ENCODE results near the gene PLEKHF1. TPM values are rescaled to one million over a fixed set of nuclear protein-coding genes. Genes with fewer than 3 reads are reported as not detected.
A peak's percentile ranks its signal among the peaks of the same experiment; 100 is the strongest.

The PLEKHF1 gene
- total RNA-seq, 1 donor from 2014 or later: 10.4 TPM

DNA sequence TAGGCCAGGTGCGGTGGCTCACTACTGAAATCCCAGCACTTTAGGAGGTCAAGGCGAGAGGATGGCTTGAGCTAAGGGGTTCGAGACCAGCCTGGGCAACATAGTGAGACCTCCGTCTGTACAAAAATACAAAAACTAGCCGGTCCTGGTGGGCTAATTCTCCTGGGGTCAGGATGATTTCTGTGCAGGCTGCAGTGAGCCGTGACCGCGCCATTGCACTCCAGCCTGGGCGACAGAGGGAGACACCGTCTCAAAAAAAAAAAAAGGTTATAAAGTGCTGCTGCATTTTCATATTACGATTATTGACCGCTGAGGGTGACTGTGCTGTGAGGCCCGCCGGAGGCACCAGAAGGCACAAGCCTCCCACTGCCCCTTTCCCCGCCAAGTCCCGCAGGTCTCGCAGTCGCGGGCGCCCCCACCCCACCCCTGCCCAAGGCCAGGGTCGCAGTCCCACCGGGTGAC is 477 bp upstream of the PLEKHF1 start:
- TF ChIP-seq, protein P1, sequence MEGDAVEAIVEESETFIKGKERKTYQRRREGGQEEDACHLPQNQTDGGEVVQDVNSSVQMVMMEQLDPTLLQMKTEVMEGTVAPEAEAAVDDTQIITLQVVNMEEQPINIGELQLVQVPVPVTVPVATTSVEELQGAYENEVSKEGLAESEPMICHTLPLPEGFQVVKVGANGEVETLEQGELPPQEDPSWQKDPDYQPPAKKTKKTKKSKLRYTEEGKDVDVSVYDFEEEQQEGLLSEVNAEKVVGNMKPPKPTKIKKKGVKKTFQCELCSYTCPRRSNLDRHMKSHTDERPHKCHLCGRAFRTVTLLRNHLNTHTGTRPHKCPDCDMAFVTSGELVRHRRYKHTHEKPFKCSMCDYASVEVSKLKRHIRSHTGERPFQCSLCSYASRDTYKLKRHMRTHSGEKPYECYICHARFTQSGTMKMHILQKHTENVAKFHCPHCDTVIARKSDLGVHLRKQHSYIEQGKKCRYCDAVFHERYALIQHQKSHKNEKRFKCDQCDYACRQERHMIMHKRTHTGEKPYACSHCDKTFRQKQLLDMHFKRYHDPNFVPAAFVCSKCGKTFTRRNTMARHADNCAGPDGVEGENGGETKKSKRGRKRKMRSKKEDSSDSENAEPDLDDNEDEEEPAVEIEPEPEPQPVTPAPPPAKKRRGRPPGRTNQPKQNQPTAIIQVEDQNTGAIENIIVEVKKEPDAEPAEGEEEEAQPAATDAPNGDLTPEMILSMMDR (conservative IDR thresholded peaks at IDR 0.05; ENCODE audit: low read depth, low read length): peak; percentile 13
- peak overlapping the region; percentile 79 for H3K4me3 ChIP-seq (ENCODE audit: low read depth, low read length)
- no peak for DNase-seq (ENCODE audit: low read depth)

DNA sequence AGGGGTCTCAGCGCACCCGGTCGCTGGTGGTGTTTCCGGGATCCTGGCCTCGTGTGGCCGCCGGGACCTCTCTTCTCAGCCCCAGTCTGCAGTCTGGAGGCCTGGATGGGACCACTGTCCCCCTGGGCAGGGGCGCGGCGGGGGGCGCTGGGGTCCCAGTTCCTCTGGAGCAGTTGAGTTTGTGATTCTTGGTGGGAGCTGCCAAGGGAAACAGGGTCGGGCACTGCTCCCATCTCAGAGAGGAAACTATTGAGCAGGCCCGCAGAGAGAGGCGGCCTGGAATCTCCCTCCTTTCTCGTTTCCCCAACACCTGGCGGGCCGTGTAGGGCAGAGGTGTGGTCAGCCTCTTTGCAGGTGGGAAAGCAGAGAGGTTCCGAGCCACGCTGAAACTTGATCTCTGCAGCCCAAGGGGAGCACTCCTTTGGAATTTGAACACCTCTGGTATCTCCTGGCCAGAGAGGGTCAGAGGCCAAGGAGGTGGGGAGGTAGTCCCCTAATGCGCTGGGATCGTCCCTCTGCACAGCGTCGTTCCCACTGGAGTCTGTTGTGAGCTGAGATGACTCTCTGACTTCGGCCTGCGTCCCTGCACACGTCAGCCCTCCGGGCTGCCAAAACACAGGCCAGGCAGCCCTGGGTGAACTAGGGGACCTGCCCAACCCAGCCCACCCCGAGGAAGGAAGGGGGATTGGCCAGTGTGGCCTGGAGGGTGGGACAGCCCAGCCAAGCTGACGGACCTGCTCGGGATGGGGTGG is 741 bp downstream of the PLEKHF1 start:
- TF ChIP-seq, protein P1 (conservative IDR thresholded peaks at IDR 0.05; ENCODE audit: low read depth, low read length): no peak
- peak overlapping the region; percentile 79 for H3K4me3 ChIP-seq (ENCODE audit: low read depth, low read length)
- no peak for DNase-seq (ENCODE audit: low read depth)

DNA sequence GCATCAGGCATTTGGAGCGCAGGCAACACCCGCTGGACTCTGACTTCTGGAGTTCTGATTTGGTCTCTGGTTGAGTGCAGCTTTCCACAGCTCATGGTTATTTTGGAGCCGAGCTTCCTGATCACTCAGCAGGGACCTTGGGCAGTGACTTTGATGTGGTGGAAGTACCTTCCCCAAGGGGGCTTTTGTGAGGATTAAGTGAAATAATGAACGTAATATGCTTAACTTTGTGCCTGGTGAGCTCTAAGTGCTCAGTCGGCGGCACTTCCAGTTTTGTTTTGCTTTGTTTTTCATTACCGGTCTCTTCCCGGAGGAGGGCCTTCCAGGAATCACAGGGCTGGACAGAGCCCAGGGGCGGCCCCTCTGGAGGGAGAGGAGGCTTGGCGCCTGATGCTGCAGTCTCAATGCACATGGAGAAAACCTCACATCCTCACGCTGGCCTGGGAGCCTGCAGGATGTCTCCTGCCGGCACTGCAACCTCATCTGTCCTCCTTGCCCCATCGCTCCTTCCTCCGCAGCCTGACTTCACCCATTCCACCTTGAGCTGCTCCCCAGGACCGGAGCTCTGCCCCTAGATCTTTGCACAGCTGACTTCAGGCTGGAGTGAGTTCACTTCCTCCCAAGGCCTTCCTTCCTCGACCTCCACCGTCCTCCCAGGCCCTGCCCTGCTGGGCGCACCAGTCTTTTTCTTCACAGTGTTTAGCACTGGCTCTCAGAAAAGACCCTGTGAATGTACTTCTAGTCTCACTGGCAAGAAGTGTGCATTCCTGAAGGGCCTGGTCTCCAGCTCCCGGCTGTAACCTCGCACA is 1.5 kb downstream of the PLEKHF1 start:
- TF ChIP-seq, protein P1 (conservative IDR thresholded peaks at IDR 0.05; ENCODE audit: low read depth, low read length): no peak
- peak overlapping the region; percentile 79 for H3K4me3 ChIP-seq (ENCODE audit: low read depth, low read length)
- no peak for DNase-seq (ENCODE audit: low read depth)

DNA sequence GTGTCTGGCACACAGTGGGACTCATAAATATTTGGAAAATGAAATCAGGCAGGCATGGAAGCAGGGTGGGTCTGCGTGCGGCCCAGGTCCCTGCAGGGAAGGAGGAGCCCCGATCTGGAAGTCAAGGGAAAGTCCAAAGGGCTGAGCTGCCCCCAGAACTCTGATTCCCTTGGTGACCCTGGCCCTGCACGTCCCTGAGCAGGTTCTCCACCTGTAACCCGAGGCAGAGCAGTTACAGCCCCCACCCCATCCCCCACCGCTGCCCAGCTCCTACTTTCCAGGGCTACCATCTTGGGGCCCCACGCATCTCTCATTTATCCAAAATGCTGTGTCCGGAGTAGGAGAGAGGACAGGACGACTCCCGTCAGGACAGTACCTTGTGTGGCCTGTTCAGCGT is 2.1 kb downstream of the PLEKHF1 start:
- no peak for DNase-seq (ENCODE audit: low read depth)
- H3K4me3 ChIP-seq (ENCODE audit: low read depth, low read length): no peak overlapping the region
- TF ChIP-seq, protein P1 (conservative IDR thresholded peaks at IDR 0.05; ENCODE audit: low read depth, low read length): no peak

DNA sequence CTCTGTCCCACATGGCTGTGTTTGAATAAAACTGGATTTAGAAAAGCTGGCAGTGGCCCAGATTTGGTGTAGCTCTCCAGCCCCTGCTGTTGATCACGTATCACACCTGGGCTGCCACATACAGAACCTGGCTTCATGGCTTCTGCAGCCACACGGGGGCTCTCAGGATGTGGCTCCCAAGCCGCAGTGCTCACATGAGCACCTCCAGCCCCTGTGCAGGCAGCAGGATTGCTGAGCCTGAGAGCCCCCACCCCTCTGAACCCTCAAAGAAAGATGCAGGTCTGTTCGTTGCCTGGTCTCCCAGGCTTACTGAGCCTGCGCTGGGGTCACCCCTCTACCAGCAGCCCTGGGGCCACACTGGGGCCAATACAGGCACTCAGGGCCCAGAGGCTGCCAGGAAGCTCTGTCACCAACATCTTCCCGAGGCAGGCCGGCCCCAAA is 2.7 kb downstream of the PLEKHF1 start:
- no peak overlapping the region for H3K4me3 ChIP-seq (ENCODE audit: low read depth, low read length)
- no peak for DNase-seq (ENCODE audit: low read depth)
- TF ChIP-seq, protein P1 (conservative IDR thresholded peaks at IDR 0.05; ENCODE audit: low read depth, low read length): no peak

DNA sequence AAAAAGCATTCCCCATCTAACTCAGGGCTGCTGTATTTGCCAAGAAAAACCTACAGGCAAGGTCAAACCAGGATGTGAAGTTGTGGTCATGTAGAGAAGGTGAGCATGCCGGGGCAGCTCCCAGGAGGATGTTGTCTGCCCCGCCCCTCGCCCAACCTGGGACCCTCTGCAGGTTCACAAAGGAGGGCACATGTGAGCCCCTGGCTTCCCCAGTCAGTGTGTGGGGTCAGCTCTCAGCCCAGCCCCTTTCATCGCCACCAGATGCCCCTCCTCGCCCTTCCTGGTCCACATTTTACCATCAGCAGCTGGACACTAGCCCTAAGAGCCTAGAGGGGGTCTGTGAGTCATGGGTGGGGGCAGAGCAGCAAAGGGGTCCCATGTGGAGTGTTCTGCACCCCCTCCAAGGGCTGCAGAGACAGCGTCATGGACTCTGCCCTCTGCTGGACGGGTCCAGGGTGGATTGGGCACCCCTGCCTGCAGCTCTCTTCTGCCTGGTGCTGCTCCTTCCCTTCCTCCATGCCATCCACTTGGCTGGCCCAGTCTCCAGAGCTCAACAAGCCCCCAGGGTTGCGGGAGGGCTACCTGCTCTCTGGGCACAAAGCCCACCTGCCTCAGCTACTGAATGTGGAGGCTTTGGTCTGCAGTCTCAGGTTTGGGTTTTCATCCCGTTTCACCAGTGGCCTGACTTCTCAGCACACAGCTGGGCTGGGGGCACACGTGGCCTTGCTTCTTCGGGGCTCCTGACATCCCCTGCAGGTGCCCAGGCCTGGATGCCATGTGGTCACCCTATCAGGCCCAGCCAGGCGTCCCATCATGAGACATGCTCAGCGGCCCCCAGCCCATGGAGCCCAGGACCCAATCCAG is 3.7 kb downstream of the PLEKHF1 start:
- TF ChIP-seq, protein P1 (conservative IDR thresholded peaks at IDR 0.05; ENCODE audit: low read depth, low read length): peak; percentile 45
- H3K4me3 ChIP-seq (ENCODE audit: low read depth, low read length): no peak overlapping the region
- no peak for DNase-seq (ENCODE audit: low read depth)

Data from epithelial cell of proximal tubule (primary cell).